HG03103 (cell line): ENCODE measurements around the gene MRPL21.
"Not testable (repeated sequence)": the region's sequence is repeated elsewhere in the genome, so short reads cannot be mapped to it uniquely, and the experiment has no call there.

Source experiments
- ATAC-seq: cut with Tn5 transposase; IDR thresholded peaks from one replicate; pipeline ENCODE4 v1.9.1; 2021; ENCODE audit warnings: low read depth; ENCODE audit not compliant: unreplicated experiment

The MRPL21 gene

GRCh38 chr11:68914761-68915160 is 11.1 kb upstream of the MRPL21 start:
- no peak for ATAC-seq

- no peak for ATAC-seq
Measured at GRCh38 chr11:68913188-68913587, 9.6 kb upstream of the MRPL21 start.

- ATAC-seq = no peak
Measured at GRCh38 chr11:68912254-68912653, 8.6 kb upstream of the MRPL21 start.

- no peak for ATAC-seq
Measured at GRCh38 chr11:68911731-68912130, 8.1 kb upstream of the MRPL21 start.

- ATAC-seq = no peak
Measured at GRCh38 chr11:68910965-68911364, 7.3 kb upstream of the MRPL21 start.

- no peak for ATAC-seq
Measured at GRCh38 chr11:68908273-68908672, 4.6 kb upstream of the MRPL21 start.

GRCh38 chr11:68905421-68906360 is 2.1 kb upstream of the MRPL21 start:
- ATAC-seq = no peak

GRCh38 chr11:68904248-68904847 is 716 bp upstream of the MRPL21 start:
- ATAC-seq = no peak

GRCh38 chr11:68900835-68901381 is 2.7 kb downstream of the MRPL21 start:
- no peak for ATAC-seq

GRCh38 chr11:68897441-68897840 is 6.2 kb downstream of the MRPL21 start:
- no peak for ATAC-seq

- no peak for ATAC-seq
Measured at GRCh38 chr11:68896171-68896959, 7.3 kb downstream of the MRPL21 start.

- ATAC-seq = no peak
Measured at GRCh38 chr11:68893282-68893681, 10.3 kb downstream of the MRPL21 start.

GRCh38 chr11:68892576-68892975 is 11.1 kb downstream of the MRPL21 start:
- ATAC-seq = no peak

- no peak for ATAC-seq
Measured at GRCh38 chr11:68891351-68891948, 12.2 kb downstream of the MRPL21 start.

- no peak for ATAC-seq
Measured at GRCh38 chr11:68890490-68891231, 13.0 kb downstream of the MRPL21 start.

GRCh38 chr11:68889948-68890446 is 13.6 kb downstream of the MRPL21 start:
- no peak for ATAC-seq

- not testable (repeated sequence) for ATAC-seq
Measured at GRCh38 chr11:68884827-68885226, 18.8 kb downstream of the MRPL21 start.

- no peak for ATAC-seq
Measured at GRCh38 chr11:68882391-68882790, 21.2 kb downstream of the MRPL21 start.

- no peak for ATAC-seq
Measured at GRCh38 chr11:68881320-68881719, 22.3 kb downstream of the MRPL21 start.

GRCh38 chr11:68880851-68881250 is 22.8 kb downstream of the MRPL21 start:
- ATAC-seq = no peak
